ENCODE measurements around the gene MDH2. TPM values are rescaled to one million over a fixed set of nuclear protein-coding genes. Genes with fewer than 3 reads are reported as not detected.

MDH2 gene
- total and polyA plus RNA-seq, 2 of the 4 experiments (the other 2 are of a cell fraction) = 55.4 to 206 TPM

DNA sequence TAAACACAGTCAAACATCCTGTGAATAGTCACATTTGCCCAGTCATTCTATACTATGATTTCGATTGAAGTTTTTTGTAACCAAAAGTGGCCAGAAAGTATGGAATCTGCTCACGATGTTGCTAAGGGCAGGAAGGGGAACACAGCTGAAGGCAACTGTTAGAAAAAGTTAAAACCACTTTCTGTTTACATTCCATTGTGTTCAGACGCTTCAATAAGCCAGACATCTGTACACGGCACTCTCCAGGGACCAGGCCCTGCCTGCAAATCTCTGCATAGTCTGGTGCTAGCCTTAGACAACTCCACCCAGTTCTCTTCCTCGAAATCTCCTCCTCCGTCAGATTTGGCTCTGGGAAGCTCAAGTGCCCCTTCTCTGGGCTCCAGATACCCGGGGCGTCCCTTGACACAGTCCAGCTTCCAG is 36.5 kb upstream of the MDH2 start:
- Histone ChIP-seq H3K14ac (replicated peaks; ENCODE audit: low read depth, low read length) (peak overlapping the region; percentile 38; the same call in 1 of the 2 replicates), H2BK5ac (ENCODE audit: low read depth, low read length, poor library complexity, severe bottlenecking) (peak overlapping the region; percentile 69), H3K27ac (ENCODE audit: insufficient read depth, low read length) (peak overlapping the region; percentile 60), H2AFZ (replicated peaks; ENCODE audit: low read length, poor library complexity) (peak overlapping the region; percentile 69), H2AK5ac (ENCODE audit: low read depth, low read length) (no peak overlapping the region), H3K4me2 (ENCODE audit: low read depth, low read length) (peak overlapping the region; percentile 59), H2BK20ac (ENCODE audit: low read depth, low read length) (peak overlapping the region; percentile 31; the same call in 1 of the 2 replicates), H3K9me3 (ENCODE audit: control insufficient read depth, insufficient read depth, low read length) (no peaks in the 10 kb centered on the region), H3K36me3 (ENCODE audit: control insufficient read depth, insufficient read depth, low read length) (peaks cover 3% of the 10 kb centered on the region; the same call in 1 of the 2 replicates), H3K18ac (ENCODE audit: low read depth, low read length) (no peak overlapping the region), H2AK9ac (replicated peaks; ENCODE audit: low read depth, low read length, poor library complexity) (peak overlapping the region; percentile 84), H4K20me1 (ENCODE audit: insufficient read depth, low read length) (0 out of 2 replicates have a peak, but pooled peaks cover 4% of the 10 kb centered on the region), H3K9me1 (ENCODE audit: insufficient read depth, low read length) (peaks cover 18% of the 10 kb centered on the region), H3K4ac (ENCODE audit: low read depth, low read length) (peak overlapping the region; percentile 79), H3K79me1 (ENCODE audit: low read depth in 1 of 2, low read length in 2 of 2) (peaks cover 0 to 20% of the 10 kb centered on the region in 2 experiments; a peak in 2 of 4 replicates), H3K4me1 (ENCODE audit: control insufficient read depth, insufficient read depth, low read length) (peaks cover 20% of the 10 kb centered on the region), H4K5ac (ENCODE audit: low read depth, low read length) (no peak overlapping the region), H2BK15ac (ENCODE audit: low read depth, low read length) (peak overlapping the region; percentile 82; the same call in 1 of the 3 replicates), H2BK120ac (ENCODE audit: low read depth, low read length) (peak overlapping the region; percentile 69), H3K27me3 (ENCODE audit: control insufficient read depth, insufficient read depth, low read length) (no peaks in the 10 kb centered on the region), H3K56ac (ENCODE audit: extremely low read depth, insufficient read depth, low read length) (no peak overlapping the region), H4K8ac (ENCODE audit: low read depth in 2 of 2, low read length in 2 of 2) (peak overlapping the region in 1 of 2 experiments; percentile 23; a peak in 1 of 4 replicates), H3K9ac (ENCODE audit: low read depth, low read length) (no peak overlapping the region), H3K23ac (ENCODE audit: low read depth, low read length) (peak overlapping the region; percentile 39; the same call in 1 of the 2 replicates), H3K4me3 (ENCODE audit: insufficient read depth, low read depth, low read length) (no peak overlapping the region), H4K91ac (ENCODE audit: insufficient read depth, low read depth, low read length) (peak overlapping the region; percentile 26; the same call in 1 of the 2 replicates)
- ATAC-seq (ENCODE audit: low read depth) (peak; percentile 96), DNase-seq (peak; percentile 90)
- dilution Hi-C loops (cut with HindIII; ENCODE audit: low sequenced_read_pairs, unreplicated experiment) (no loop called here), intact Hi-C loops (cut with micrococcal nuclease) (loop anchor here (5.0 to 10.0 kb wide), 2 partner anchors 97 to 234 kb away; partner anchors contain the start of gene POR), in situ Hi-C loops (cut with MboI; ENCODE audit: low sequenced_read_pairs) (no loop called here)
- CTCF ChIA-PET = interaction anchor here (1.1 to 2.6 kb wide), 2 partner anchors 9 to 39 kb away, joined by 4 to 9 read pairs; no protein-coding TSS in a partner anchor
- BruUV-seq (replicated peaks) = no TSS peak
- POLR2A ChIA-PET (ENCODE audit: unreplicated experiment) = interaction anchor here (0.7 kb wide), 1 partner anchor 144 kb away, joined by 3 read pairs; no protein-coding TSS in a partner anchor
- no peak for TF ChIP-seq CEBPB (IDR thresholded peaks at IDR 0.05; ENCODE audit: low read depth, low read length)
- TF ChIP-seq RFX5 (IDR thresholded peaks at IDR 0.05; ENCODE audit: low read depth, low read length) = peak; percentile 20; the same call in 1 of the 2 replicates
- peak; percentile 88 for TF ChIP-seq NFE2L2 (IDR thresholded peaks at IDR 0.05; ENCODE audit: low read depth, low read length)
- TF ChIP-seq MAFK (IDR thresholded peaks at IDR 0.05; ENCODE audit: low read depth, low read length) = 0 out of 2 replicates have a peak, but pooled peaks have one; percentile 13
- TF ChIP-seq BHLHE40 (IDR thresholded peaks at IDR 0.05; ENCODE audit: low read depth, low read length) = no peak
- TF ChIP-seq USF2 (IDR thresholded peaks at IDR 0.05; ENCODE audit: low read depth, low read length) = no peak
- TF ChIP-seq ELK1 (IDR thresholded peaks at IDR 0.05; ENCODE audit: borderline replicate concordance, low read depth, low read length) = no peak
- 0% methylated on average over 2 of the region's 8 CpGs; no CpG with 5 or more reads in 1 of the 2 experiments for WGBS, 2 experiments (ENCODE audit: extremely low coverage in 2 of 2, insufficient read length in 1 of 2)
